Suprapubic skin (tissue), 3 donors: Measurements from ENCODE around the gene KCTD11.

Experiments used
- POLR2A ChIP-seq, 2 donors: fragments of 450-650 bp; IDR thresholded peaks; one replicate each; pipeline ENCODE4 v1.6.1; 2017; ENCODE audit warnings: antibody characterized with exemption in 2 of 2, mild to moderate bottlenecking in 2 of 2, moderate library complexity in 2 of 2
- TF ChIP-seq, protein P1 (sequence below), 2 donors: fragments of 200-600 bp in 1 of 2; fragments of 450-650 bp in 1 of 2; sonication (generic) in 1 of 2; IDR thresholded peaks; one replicate each; pipeline ENCODE4 v1.5.1; 2016 to 2019; ENCODE audit warnings: antibody characterized with exemption in 2 of 2, mild to moderate bottlenecking in 1 of 2, moderate library complexity in 1 of 2

DNA sequence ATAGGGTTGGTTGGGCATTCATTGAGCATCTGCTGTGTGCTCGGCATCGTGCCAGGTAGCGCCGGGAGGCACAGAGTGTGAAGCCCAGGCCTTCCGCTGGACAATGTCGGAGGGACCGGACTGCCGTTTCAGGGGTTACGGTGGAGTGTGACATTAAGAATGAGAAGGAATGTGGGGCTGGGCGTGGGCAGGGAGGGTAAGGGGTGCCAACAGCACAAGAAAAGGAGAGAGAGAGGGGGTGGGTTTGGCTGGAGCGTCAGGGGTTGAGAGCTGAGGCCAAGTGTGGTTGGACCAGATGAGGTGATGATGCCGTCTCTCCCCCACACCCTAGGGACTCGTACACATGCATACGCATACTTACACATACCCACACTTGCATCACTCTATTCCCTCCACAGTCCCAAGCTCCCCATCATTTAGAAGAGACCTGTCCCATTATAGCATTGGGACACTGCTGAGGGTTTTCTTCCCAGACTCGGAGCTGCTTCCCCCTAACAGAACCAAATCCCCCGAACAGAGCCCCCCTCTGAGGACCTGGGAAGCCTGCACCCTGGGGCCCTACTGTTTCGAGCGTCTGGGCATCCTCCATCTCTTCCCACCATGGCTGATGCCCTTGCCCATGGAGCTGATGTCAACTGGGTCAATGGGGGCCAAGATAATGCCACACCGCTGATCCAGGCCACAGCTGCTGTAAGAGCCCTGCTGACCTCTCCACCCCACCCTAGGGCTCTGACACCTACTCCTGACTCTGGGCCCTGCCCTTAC is 3.3 kb upstream of the KCTD11 start:
- TF ChIP-seq, protein P1, sequence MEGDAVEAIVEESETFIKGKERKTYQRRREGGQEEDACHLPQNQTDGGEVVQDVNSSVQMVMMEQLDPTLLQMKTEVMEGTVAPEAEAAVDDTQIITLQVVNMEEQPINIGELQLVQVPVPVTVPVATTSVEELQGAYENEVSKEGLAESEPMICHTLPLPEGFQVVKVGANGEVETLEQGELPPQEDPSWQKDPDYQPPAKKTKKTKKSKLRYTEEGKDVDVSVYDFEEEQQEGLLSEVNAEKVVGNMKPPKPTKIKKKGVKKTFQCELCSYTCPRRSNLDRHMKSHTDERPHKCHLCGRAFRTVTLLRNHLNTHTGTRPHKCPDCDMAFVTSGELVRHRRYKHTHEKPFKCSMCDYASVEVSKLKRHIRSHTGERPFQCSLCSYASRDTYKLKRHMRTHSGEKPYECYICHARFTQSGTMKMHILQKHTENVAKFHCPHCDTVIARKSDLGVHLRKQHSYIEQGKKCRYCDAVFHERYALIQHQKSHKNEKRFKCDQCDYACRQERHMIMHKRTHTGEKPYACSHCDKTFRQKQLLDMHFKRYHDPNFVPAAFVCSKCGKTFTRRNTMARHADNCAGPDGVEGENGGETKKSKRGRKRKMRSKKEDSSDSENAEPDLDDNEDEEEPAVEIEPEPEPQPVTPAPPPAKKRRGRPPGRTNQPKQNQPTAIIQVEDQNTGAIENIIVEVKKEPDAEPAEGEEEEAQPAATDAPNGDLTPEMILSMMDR (IDR thresholded peaks at IDR 0.05) = no peak
- TF ChIP-seq POLR2A (IDR thresholded peaks at IDR 0.05) = no peak
